CD4-positive, alpha-beta T cell treated with Interleukin-15 for 4 hours (primary cell): ENCODE data around the gene FMNL2.
"Not testable (repeated sequence)": the region's sequence is repeated elsewhere in the genome, so short reads cannot be mapped to it uniquely, and the experiment has no call there.

Experiments
- DNase-seq: peaks from one replicate; pipeline ENCODE4 v3.0.0-alpha.2; 2020; ENCODE audit warnings: low spot score

Gene FMNL2

DNA sequence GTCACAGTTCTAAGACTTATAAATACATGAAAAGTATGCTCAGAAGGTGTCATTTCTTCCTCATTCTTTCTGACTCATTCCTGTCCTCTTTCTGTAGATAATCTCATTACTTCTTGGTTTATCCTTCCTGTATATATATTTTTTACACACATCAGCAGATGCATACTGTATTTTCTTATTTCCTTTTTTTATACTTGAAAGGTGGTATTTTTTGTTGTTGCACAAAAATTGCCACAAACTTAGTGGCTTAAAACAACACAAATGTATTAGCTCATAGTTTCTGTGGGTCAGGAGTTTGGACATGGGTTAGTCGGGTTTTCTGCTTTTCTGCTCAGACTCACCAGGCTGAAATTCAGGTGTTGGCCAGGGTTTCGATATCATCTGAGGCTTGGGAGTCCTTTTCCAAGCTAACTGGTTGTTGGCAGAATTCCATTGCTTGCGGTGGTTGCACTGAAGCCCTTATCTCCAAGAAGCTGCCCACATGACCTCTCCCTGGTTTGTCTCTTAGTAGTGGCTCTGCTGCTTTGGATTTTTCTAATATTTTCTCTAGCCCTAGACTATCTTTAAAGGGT is 162.6 kb downstream of the FMNL2 start:
- no peak for DNase-seq

DNA sequence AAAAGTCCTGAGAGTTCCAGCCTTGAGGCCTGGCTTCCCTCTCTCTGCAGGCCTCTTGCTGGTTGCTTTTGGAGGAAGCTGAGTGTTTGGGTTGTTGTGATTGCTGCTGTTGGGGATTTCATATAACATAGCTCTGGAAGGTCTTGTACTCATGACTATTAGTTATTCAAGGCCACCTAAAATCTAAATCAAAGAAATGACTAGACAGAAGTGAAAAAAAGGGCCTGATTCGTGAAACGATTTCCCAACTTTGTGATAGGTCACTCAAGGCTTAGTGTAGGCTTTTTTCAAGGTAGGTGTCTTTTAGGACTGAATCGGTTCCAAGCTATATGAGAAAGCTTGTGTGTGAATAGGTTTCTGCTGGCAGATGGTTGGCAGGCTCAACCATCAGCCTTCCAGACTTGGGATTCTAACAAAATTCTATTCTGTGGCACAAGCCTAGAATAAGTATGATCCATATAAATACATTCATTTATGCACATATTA is 164.4 kb downstream of the FMNL2 start:
- DNase-seq: no peak

DNA sequence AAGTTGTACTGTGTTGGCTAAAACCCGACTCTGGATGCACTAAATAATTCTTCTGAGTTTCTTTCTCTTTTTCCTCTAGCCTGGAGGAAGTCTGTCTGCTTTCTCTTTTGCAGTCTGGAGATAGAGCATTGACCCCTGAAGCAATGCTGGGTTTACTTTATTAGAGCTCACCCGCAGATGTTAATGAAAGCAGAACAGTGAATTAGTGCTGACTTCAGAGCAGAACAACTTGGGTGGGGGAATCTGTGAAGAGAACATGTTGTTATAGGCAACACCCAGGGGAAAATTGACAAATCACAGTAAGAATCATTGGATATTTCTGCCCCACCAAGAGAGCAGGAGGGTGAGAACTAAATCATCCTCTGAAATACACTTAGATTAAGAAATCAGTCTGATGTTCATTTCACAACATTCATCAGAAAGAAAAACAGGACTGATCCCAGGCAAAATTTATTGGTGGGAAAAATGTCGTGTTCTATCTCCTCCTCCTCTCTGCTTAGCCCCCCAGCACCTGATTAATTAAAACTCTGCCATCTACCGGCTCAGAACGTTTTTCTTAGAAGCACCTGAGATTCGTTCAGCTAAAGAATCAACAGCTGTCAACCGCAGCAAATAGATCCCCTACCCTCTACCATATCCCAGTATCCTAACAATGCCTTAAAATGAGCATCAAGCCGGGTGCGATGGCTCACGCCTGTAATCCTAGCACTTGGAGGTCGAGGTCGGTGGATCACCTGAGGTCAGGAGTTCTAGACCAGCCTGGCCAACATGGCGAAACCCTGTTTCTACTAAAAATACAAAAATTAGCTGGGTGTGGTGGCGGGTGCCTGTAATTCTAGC is 165.1 kb downstream of the FMNL2 start:
- no peak for DNase-seq

DNA sequence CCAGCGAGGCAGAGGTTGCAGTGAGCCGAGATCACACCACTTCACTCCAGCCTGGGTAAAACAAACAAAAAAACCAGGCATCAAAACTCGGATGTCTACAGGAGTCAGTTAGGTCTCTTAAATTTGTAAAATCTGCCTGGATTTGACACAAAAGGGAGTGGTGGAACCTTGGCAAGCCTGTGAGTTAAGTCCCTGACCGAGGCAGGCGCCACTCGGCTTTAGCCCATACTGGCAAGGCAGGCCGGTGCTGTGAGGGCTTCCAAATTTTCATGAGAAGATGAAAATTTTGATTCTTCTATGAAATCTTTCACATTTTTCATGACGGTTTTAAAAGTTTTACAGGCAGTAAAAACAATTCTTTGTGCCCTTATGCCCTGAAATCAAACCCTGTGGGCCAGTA is 165.8 kb downstream of the FMNL2 start:
- DNase-seq: no peak

DNA sequence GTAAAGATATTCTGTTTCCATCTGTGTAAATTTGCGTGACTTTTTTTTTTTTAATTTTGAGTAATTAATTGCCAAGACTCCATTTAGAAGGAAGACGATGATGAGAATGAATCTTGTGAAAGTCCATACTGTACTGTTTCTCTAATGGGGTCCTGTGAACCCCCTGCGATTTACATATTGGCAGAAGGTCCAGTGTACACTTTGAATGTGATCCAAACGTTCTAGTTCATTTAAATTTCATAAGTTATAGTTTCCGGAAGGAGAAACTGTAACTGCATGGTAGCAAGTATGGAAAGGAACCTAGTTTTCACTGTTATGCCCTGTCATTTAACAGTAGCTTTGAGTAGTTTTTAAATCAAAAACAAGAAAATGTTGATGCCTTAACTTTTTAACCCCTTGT is 166.7 kb downstream of the FMNL2 start:
- no peak for DNase-seq

DNA sequence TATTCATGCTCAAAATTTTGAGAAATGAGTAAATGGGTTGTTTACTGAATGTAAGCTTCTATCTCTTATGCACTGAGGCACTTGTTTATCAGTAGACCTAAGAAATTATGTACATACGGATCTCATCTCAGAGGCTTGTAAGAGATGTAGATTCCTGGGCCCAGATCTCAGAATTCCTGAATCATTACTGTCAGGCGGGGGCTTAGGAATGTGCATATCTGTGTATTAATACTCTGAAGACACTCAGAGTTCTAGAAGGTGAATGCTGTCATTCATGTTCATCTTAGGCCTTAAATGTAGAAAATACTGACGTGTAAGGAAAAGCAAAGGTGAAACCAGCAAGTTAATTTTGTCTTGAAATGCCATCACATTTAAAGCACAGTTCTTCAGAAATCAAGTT is 169.6 kb downstream of the FMNL2 start:
- DNase-seq: no peak

DNA sequence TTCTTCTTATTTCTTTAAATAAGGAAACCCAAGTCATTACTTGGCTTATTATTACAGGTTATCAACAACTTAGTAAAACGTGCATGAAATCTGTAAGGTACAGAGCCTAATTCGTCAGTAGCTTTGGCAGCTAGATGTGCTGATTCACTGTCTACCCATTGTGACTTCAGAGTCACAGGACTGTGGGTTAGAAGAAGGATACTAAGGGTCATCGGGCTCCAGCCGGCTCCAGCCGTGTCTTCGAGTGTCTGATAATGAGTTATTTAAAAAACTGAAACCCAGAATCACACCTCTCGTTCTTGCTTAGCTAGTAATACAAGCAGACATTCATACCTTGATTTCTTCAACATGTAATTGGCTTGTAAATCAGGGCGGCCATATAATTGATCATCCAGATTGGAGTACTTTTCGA is 170.5 kb downstream of the FMNL2 start:
- no peak for DNase-seq

DNA sequence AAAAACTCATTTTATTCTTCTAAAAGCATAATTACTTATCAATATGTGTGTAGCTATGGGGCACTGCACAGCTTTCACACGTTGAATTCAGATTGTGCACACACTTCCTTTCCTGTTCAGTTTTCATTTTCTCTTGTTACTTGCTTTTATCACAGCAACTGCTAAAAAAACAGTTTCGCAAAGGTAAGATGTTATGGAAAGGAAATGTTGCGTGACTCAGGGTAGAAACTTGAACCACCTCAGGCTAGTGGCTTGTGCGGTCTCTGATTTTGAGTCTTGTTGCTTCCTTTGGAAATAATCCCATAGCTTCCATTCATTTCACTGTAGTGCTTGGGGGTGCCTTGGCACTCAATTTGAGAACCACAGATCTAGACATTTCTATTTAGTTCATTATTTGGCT is 171.9 kb downstream of the FMNL2 start:
- no peak for DNase-seq

DNA sequence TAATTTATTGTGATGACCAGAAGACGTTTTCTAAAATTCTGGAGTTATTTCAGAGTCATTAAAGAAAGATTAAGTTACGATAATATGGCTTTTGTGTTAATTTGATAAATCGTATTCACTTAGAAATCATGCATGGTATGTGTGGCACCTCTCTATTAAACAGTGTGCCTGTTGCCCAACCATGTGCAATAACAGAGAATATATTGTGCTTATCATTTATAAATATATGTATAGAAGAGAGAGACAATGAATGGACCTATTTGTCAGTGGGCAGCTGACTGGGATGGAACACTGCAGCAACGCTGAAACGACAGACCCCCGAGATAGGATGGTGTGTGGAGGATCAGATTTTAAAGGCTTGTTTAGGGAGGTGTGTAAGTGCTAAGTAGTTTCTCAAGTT is 172.9 kb downstream of the FMNL2 start:
- DNase-seq: no peak

DNA sequence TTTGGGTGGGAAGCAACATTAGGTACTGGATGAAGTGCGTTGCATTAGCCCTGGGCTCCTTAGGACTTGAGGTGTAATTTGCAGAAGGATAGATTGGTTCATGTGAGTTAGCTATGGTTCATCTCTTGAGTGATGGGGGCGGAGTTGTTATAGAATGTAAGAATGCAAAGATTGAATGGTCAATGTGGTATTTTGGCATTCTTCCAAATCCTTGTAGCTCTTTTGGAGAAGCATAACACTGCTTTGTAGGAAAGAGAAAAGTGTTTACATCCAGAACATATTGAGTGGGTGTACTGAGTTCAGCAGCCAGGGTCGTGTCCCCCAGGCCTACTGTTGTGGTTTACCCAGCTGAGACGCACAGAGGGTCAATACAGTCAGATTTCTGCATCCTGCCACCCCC is 173.5 kb downstream of the FMNL2 start:
- DNase-seq: no peak

DNA sequence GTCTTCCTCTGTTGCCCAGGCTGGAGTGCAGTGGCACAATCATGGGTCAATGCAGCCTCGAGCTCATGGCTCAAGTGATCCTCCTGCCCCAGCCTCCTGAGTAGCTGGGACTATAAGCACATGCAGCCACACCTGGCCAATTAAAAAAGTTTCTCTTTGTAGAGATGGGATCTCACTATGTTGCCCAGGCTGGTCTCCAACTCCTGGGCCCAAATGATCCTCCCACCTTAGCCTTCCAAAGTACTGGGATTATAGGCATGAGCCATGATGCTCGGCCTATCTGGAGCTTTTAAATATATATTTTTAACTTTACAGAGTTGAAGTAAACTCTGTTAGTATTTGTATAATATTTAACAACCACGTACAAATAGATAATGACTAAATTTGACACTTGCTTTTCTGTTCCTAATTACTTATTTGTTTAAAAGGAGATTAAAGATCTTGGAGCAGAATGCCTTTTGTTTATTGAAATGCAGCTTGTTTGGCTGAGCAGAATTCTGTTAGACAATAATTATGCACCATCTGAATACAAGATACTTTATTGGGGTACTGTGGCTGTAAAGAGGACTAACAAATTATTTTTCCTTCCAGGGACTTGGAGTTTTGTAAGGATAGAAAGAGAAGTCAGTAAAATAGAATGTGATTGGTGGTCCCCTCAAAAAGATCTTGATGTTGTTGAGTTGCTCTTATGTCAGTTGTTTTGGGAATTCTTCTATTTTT is 175.0 kb downstream of the FMNL2 start:
- DNase-seq: no peak

DNA sequence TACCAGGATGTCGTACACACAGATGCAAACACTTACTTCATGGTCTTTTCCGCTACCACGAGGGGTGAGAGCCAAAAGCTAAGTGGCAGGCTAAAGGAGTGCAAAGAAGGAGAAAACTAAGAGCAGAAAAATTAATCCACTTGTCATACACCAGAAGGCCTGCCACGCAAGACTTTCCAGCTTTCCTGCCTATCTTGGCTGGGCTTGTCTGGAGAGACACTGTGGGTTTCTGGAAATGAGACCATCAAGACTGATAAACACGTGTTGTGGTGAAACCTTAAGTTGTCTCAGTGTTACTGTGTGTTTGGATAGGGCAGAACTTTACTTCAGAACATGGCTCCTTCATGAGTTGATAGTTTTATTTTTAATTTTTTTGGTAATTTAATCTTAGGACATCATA is 175.6 kb downstream of the FMNL2 start:
- no peak for DNase-seq

DNA sequence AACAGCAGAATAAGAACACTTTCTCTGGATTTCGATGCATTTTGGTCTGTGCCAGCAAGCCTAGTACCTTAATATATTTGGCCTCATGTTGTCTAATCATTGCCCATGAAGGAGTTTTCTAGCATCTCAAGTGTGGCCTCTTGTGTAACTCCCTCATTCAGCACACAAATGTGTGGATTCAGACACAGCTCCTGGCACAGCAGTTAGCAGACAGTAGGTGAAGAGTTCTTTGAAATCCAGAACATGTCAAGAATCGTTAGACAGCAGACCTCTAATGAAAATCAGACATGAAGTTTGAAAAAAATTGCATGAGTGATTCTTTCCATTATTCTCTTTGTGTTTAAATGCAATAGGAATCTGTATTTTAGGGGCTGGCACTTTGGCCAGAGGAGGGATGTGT is 177.0 kb downstream of the FMNL2 start:
- no peak for DNase-seq

DNA sequence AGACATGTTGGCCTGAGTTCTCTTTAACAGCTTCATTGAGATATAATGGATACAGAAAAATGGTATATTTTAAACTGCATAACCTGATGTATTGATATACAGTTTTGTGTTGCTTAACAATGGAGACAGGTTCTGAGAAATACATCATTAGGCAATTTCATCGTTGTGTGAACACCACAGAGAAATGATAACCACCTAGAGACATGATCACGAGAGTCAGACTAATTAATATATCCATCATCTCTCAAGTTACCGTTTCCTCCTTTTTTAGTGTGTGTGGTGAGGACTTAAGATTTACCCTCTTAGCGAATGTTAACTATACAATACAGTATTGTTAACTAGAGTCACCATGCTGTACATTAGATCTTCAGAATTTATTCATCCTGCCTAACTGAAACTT is 178.1 kb downstream of the FMNL2 start:
- no peak for DNase-seq

DNA sequence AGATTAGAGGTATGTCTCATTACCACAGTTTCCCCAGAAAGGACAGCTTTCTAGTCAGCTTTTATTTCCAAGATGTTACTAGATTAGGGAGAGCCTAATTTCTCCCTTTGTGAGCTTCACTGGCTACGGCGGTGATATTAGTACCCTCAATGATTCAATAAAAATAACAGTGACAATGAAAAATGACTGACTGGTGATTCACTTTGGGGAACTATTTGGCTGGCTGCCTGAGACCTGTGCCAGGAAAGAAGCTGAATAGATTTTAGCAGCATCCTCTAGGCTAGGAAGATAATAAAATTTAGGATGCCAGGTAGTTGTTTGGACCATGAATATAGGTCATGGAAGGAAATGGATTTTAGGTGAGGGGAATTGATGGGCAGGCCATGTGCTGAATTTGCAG is 178.7 kb downstream of the FMNL2 start:
- no peak for DNase-seq

DNA sequence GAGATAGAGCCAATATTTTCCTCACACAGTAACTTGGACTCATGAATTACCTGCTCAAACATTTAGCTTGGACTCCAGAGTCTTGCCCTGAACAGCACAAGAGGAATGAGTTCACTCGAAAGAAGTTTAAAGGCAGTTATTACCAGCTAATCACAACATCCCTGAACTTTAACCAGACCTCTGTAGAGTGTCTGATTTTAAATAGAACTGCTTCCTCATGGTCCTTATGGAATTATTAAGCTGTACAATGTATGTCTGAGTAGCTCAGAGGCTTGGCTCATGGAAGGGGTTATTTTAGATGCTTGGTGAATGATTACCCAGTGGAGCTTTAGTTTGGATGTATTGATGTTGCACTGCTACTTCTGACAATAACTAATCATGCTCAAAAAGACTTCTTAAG is 183.1 kb downstream of the FMNL2 start:
- no peak for DNase-seq

DNA sequence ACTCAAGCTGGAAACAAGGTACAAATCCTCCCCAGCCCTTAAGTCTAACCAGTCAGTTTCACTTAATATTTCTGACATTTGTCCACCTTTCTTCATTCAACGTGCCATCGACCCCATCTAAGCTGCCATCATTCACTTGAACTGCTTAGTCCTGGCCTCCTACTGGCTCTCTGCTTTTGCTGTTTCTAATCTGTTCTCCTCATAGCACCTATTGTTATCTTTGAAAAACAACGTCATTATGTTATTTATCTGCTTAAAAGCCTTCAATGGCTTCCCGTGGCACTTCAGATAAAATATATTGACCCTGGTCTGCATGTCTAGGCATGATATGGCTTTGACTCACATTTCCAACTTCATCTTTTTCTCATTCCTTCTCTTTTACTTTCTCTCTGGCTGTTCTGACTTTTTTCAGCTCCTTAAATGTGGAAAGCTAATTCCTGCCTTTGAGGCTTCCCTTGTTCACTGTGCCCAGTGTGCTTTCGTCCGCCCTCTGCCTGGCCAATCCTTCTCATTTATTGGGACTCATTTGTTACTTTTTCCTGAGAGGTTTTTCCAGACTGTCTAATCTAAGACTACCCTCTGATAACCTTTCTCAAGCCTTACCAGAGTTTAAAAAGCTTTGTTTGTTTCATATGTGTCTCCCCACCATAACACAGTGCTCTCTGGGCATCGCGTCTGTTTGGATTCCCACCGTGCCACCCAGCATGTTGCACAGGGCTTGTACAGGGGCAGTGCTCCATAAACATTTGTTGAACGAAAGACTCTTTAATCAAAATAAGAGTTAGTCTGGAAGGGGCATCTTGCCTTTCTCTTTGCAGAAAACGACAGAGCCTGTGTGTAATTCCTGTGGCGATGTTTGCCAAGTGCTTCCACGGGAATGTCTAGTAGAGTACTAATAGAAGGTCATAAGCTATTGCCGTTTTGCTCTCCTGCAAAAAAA is 183.9 kb downstream of the FMNL2 start:
- DNase-seq: no peak

DNA sequence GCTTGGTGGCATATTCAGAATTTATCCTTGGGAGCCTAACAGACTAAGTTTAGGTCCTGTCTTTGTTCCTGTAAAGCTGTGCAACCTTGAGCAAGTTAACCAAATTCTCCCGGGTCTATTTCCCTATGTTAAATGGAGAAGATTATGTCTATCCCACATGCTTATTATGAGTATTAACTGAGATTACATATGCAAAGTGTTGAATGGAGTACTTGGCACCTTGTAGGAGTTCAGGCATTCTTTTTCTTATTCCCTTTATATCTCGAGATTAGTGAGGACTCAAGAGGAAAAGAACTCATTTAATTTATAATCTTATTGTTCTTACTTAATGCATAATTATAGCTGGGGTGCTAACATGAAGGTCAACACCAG is 184.6 kb downstream of the FMNL2 start:
- no peak for DNase-seq

DNA sequence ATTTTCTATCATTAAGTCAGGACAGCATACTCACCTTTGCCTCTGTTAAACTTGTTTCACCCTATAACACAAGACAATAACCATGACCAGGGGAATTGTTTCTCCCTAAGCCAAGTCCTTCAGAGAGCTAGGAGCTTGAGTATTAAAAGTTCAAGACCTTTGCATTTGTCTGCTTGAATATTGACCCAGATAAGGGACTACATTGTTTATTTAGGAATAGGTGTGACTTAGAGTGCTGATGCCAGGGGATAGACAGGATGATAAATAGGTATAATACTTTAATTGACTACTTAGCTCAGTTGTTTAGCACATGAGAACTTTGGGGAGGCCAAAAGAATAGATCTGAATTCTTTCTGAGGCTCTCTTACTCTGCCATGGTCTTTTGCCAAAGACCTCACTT is 185.8 kb downstream of the FMNL2 start:
- no peak for DNase-seq

DNA sequence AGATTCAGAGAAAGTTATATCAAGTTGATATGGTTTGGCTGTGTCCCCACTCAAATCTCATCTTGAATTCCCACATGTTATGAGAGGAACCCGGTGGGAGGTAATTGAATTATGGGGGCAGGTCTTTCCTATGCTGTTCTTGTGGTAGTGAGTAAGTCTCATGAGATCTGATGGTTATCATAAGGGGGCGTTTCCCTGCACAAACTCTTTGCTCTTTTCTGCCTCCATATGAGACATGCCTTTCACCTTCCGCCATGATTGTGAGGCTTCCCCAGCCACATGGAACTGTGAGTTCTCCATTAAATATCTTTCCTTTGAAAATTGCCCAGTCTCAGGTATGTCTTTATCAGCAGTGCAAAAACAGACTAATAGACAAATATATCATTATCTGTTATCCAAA is 187.5 kb downstream of the FMNL2 start:
- DNase-seq: not testable (repeated sequence)

DNA sequence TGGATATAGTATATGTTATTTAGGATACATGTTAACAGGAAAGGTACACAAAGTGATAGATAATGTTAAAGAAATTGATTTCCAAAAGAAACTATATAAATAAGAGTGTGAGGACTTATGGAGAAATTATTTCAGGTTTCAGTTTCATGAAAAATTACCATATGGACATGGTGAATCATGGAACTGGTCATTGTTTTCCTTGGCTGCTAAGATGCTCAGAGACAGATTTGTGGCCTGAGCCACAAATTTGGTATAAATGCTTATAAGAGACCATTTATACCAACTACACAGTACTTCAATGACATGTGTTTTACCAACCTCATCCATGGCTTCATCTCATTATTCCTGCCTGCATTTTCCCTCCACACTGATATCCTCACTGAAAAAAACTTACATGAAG is 188.1 kb downstream of the FMNL2 start:
- DNase-seq: no peak

DNA sequence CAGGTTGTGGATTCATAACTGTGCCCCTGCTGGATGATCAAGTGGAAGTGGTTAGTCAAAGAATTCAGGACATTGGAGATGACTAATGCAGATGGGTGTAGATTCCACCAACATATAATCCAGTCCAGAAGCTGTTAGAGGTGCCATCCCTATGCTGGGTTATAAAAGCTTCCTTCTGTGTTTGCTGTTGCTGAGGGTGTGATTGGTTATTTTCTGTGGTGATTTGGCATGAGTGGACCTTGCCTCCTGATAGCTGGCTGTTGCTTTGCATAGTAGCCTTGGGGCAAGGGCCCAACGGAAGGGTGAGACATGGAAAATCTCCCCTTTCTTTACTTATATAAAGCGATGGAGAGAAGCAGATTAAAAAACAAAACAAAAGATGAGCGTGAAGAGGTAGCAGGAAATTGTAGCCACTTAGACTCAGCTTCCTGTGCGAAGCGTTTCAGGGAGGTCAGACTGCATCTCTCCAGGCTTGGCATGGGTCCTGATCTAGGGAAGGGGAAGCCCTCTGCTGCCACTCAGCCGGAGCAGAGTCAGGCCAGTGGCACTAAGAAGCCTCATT is 190.4 kb downstream of the FMNL2 start:
- DNase-seq: no peak
